GM23338 (cell line): ENCODE measurements around the gene RNGTT.

Experiments used
- CREB1 ChIP-seq: fragments of 250-450 bp; sonication (Bioruptor Pico); IDR thresholded peaks from 2 replicates; pipeline ENCODE4 v1.5.0; 2020; ENCODE audit warnings: low read depth, mild to moderate bottlenecking, moderate library complexity
- CTCF ChIP-seq, 2 experiments: fragments of 200-600 bp in 1 of 2; sonication (generic) in 1 of 2; conservative IDR thresholded peaks; 2 replicates each; pipeline versions ENCODE4 v1.5.1 to v1.6.1; 2016 to 2017; ENCODE audit warnings: antibody characterized with exemption in 2 of 2, low read depth in 2 of 2, mild to moderate bottlenecking in 2 of 2, moderate library complexity in 1 of 2
- EZH2 ChIP-seq: fragments of 200-600 bp; sonication (generic); IDR thresholded peaks from one replicate; pipeline ENCODE4 v1.8.0; 2017; ENCODE audit warnings: antibody characterized with exemption, mild to moderate bottlenecking, low read depth; ENCODE audit not compliant: unreplicated experiment
- POLR2AphosphoS5 ChIP-seq: IDR thresholded peaks from 2 replicates; pipeline ENCODE4 v1.6.1; 2016; ENCODE audit warnings: antibody characterized with exemption, low read depth
- TF ChIP-seq, protein P1 (sequence below): IDR thresholded peaks from 2 replicates; pipeline ENCODE4 v1.6.1; 2016; ENCODE audit warnings: antibody characterized with exemption

- TF ChIP-seq CTCF (conservative IDR thresholded peaks at IDR 0.05; ENCODE audit: low read depth in 2 of 2) (no peak), POLR2AphosphoS5 (no peak), EZH2 (no peak), CREB1 (CRISPR knock-in tag) (no peak)
- TF ChIP-seq, protein P1, sequence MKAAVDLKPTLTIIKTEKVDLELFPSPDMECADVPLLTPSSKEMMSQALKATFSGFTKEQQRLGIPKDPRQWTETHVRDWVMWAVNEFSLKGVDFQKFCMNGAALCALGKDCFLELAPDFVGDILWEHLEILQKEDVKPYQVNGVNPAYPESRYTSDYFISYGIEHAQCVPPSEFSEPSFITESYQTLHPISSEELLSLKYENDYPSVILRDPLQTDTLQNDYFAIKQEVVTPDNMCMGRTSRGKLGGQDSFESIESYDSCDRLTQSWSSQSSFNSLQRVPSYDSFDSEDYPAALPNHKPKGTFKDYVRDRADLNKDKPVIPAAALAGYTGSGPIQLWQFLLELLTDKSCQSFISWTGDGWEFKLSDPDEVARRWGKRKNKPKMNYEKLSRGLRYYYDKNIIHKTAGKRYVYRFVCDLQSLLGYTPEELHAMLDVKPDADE, result no peak
These were observed 322.1 kb downstream of the RNGTT start for GRCh38 chr6:88641178-88641903.
